ENCODE data around the gene GZMB. TPM values are rescaled to one million over a fixed set of nuclear protein-coding genes. Genes with fewer than 3 reads are reported as not detected.

GZMB gene
- under 1 TPM in 2 of 4 donors, not detected in 2; 0.38 to 0.71 TPM for total RNA-seq
- 0.95 TPM for polyA plus RNA-seq
- long read RNA-seq, donor 1: 0 reads
- long read RNA-seq, donor 2: 0 reads
- long read RNA-seq, donor 3: 0 reads
- long read RNA-seq, donor 4: 0 reads

DNA sequence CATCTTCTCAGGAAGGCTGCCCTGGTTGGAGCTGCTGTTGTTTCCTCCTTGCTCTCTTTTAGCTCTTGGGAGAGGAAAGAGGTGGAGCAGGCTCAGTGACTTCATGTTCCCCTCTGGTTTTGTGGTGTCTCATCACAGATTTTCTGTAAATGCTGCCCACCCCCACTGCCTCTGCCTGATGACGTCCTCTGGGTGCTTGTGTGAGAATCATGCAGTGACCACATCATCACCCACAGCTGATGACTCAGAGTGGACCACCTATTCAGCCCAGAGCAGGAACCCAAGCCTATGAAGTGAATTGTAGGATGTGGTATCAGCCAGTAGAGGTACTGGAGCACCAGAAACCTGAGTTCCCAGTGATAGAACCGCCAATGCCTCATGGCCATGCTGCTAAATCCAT, at the start of gene GZMB:
Gene GZMB, minus strand, starts transcription at position 33 of the 400 bp plus-strand sequence. Its CDS starts 30 bp downstream, at position 3.
- ATAC-seq: no peak
- Histone ChIP-seq H3K4me1 (ENCODE audit: control insufficient read depth, insufficient read depth, low read length) (no peaks in the 10 kb centered on the region), H3K27me3 (ENCODE audit: control insufficient read depth, insufficient read depth) (no peaks in the 10 kb centered on the region), H3K9me3 (ENCODE audit: control insufficient read depth, low read length) (no peaks in the 10 kb centered on the region), H3K4me3 (ENCODE audit: low read length) (no peak within 1 kb of the TSS), H3K27ac (ENCODE audit: low read length) (no peak within 1 kb of the TSS)
- WGBS: 58% methylated on average over 2 of the region's 2 CpGs
- intact Hi-C loops (cut with DNase I): no loop called here
- DNase-seq: no peak

GRCh38 chr14:24681056-24681455, 47.1 kb upstream of the GZMB start:
- no peak overlapping the region for H3K27ac ChIP-seq (ENCODE audit: low read length)
- no peak for ATAC-seq
- intact Hi-C loops (cut with DNase I): no loop called here

DNA sequence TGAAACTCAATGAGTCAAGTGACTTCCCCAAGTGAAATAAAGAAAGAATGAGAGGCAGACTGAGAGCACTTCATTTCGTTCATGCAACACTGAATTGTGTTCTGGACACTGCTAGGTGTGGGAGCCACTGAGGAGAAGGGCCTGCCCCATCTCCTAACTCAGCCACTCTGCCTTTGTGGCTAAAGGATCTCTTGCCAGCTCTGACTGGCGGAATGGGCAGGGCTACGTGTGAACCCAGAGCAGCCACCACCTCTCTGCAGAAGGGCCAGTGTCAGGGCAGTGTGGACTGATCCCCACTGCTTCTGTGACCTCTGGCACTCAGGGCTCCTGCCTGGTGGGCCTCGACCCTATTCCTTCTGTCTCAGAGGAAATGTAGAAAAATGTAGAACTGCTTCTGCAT, 46.5 kb upstream of the GZMB start:
- no peak overlapping the region for H3K27ac ChIP-seq (ENCODE audit: low read length)
- H3K27me3 ChIP-seq (ENCODE audit: control insufficient read depth, insufficient read depth): no peaks in the 10 kb centered on the region
- no peak for DNase-seq
- 74% methylated on average over 4 of the region's 4 CpGs for WGBS
- no peaks in the 10 kb centered on the region for H3K9me3 ChIP-seq (ENCODE audit: control insufficient read depth, low read length)
- no peak overlapping the region for H3K4me3 ChIP-seq (ENCODE audit: low read length)
- intact Hi-C loops (cut with DNase I): no loop called here
- no peak for ATAC-seq
- peaks cover 3% of the 10 kb centered on the region for H3K4me1 ChIP-seq (ENCODE audit: control insufficient read depth, insufficient read depth, low read length)

More at GRCh38 chr14:24681056-24681455, 47.1 kb upstream of the GZMB start:
- no peak for DNase-seq
- 53% methylated on average over 1 of the region's 1 CpG for WGBS
- H3K9me3 ChIP-seq (ENCODE audit: control insufficient read depth, low read length): no peaks in the 10 kb centered on the region
- peaks cover 3% of the 10 kb centered on the region for H3K4me1 ChIP-seq (ENCODE audit: control insufficient read depth, insufficient read depth, low read length)
- no peaks in the 10 kb centered on the region for H3K27me3 ChIP-seq (ENCODE audit: control insufficient read depth, insufficient read depth)
- no peak overlapping the region for H3K4me3 ChIP-seq (ENCODE audit: low read length)

DNA sequence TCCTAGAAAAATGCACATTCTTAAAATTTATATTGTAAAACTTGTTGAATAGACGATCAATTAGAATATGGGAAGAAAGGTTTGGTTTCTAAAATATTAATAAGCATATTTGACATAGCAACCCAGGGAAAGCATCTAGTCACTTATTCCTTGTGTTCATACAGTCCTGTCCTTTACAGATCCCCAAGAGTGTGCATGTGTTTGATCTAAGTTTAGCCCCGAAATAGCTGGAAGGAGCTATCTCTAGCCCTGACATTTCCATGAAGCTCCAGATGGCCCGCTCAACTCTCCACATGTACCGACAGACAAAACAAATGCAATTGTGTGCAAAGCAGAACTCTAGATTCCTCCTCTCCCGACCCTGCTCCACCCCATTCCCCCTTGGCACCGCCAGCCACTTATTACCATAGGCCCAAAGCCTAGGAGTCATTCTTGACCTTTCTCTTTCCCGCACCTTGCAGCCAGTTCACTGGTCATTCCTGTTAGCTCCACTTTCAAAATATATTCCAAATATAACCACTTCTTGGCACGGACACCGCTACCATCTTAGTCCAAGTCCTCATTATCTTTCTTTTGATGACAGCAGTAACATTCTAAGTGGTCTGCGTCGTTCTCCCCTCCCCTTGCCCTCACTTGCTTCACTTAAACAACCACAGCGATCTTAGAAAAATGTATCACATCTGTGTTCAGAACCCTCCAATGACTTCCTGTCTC, 45.4 kb upstream of the GZMB start:
- peak overlapping the region; percentile 74 for H3K27ac ChIP-seq (ENCODE audit: low read length)
- ATAC-seq (peak; percentile 59 to 61), DNase-seq (peak in 1 of 3 donors; percentile 12)
- 28% methylated on average over 12 of the region's 12 CpGs for WGBS
- H3K4me1 ChIP-seq (ENCODE audit: control insufficient read depth, insufficient read depth, low read length): peaks cover 3% of the 10 kb centered on the region
- H3K4me3 ChIP-seq (ENCODE audit: low read length): no peak overlapping the region
- no peaks in the 10 kb centered on the region for H3K9me3 ChIP-seq (ENCODE audit: control insufficient read depth, low read length)
- intact Hi-C loops (cut with DNase I): no loop called here
- H3K27me3 ChIP-seq (ENCODE audit: control insufficient read depth, insufficient read depth): no peaks in the 10 kb centered on the region

GRCh38 chr14:24678801-24679247, 44.8 kb upstream of the GZMB start:
- DNase-seq (peak; percentile 61 to 72 (median 64)), ATAC-seq (peak; percentile 93 to 95)
- H3K27ac ChIP-seq (ENCODE audit: low read length): no peak overlapping the region
- peaks cover 3% of the 10 kb centered on the region for H3K4me1 ChIP-seq (ENCODE audit: control insufficient read depth, insufficient read depth, low read length)
- intact Hi-C loops (cut with DNase I): no loop called here
- H3K9me3 ChIP-seq (ENCODE audit: control insufficient read depth, low read length): no peaks in the 10 kb centered on the region
- H3K4me3 ChIP-seq (ENCODE audit: low read length): peak overlapping the region; percentile 63
- WGBS: 3% methylated on average over 11 of the region's 11 CpGs
- no peaks in the 10 kb centered on the region for H3K27me3 ChIP-seq (ENCODE audit: control insufficient read depth, insufficient read depth)

DNA sequence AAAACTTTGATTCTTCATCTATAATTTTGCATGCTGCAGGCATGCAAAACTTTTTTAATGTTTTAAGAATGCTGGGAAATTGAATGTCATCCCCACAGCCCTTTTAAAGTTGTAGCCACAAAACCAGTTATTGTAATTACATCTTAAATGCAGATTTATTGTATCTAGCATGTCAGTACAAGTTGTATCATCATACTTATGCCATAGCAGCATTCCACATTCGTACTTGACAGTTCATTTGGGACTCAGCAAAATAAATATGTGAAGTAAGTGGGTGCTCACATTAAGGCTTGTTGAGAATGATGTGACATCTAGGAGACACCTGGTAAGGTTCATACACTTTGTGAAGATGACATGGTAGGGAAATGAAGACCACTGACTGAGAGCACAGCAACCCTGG, 44.0 kb upstream of the GZMB start:
- Histone ChIP-seq H3K27me3 (ENCODE audit: control insufficient read depth, insufficient read depth) (no peaks in the 10 kb centered on the region), H3K4me3 (ENCODE audit: low read length) (no peak overlapping the region), H3K27ac (ENCODE audit: low read length) (no peak overlapping the region), H3K4me1 (ENCODE audit: control insufficient read depth, insufficient read depth, low read length) (peaks cover 3% of the 10 kb centered on the region), H3K9me3 (ENCODE audit: control insufficient read depth, low read length) (no peaks in the 10 kb centered on the region)
- DNase-seq (no peak), ATAC-seq (no peak)
- intact Hi-C loops (cut with DNase I): no loop called here
- WGBS: 78% methylated on average over 1 of the region's 1 CpG

- WGBS: 52% methylated on average over 5 of the region's 5 CpGs
- ATAC-seq (no peak), DNase-seq (no peak)
- Histone ChIP-seq H3K27me3 (ENCODE audit: control insufficient read depth, insufficient read depth) (no peaks in the 10 kb centered on the region), H3K27ac (ENCODE audit: low read length) (no peak overlapping the region), H3K4me1 (ENCODE audit: control insufficient read depth, insufficient read depth, low read length) (peaks cover 2% of the 10 kb centered on the region), H3K4me3 (ENCODE audit: low read length) (no peak overlapping the region), H3K9me3 (ENCODE audit: control insufficient read depth, low read length) (no peaks in the 10 kb centered on the region)
- intact Hi-C loops (cut with DNase I): no loop called here
Observed at GRCh38 chr14:24674204-24674970, 40.4 kb upstream of the GZMB start.

- Histone ChIP-seq H3K9me3 (ENCODE audit: control insufficient read depth, low read length) (no peaks in the 10 kb centered on the region), H3K4me3 (ENCODE audit: low read length) (no peak overlapping the region), H3K4me1 (ENCODE audit: control insufficient read depth, insufficient read depth, low read length) (no peaks in the 10 kb centered on the region), H3K27ac (ENCODE audit: low read length) (no peak overlapping the region), H3K27me3 (ENCODE audit: control insufficient read depth, insufficient read depth) (no peaks in the 10 kb centered on the region)
- DNase-seq (no peak), ATAC-seq (no peak)
- WGBS: 71% methylated on average over 9 of the region's 9 CpGs
- intact Hi-C loops (cut with DNase I): no loop called here
Observed at GRCh38 chr14:24673534-24674203, 39.7 kb upstream of the GZMB start.

DNA sequence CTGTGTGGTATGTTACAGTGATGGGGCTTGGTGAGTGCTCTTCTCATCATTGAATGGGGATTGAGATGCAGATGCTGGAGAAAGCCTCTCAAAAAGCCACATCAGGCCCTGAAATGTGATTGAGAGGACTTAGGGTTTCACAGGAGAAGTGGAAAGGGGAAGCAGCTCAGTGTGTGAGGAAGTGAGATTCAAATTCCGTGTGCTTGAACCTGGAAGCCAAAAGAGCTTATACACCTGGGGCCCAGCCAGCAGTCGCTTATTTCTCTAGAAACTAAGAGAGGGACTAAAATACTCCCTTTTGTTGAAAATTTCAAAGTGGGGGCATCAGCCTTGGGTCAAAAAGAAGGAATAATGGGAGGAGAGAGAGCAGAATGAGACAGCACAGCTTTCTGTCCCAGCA, 39.1 kb upstream of the GZMB start:
- Histone ChIP-seq H3K4me3 (ENCODE audit: low read length) (no peak overlapping the region), H3K9me3 (ENCODE audit: control insufficient read depth, low read length) (no peaks in the 10 kb centered on the region), H3K4me1 (ENCODE audit: control insufficient read depth, insufficient read depth, low read length) (no peaks in the 10 kb centered on the region), H3K27me3 (ENCODE audit: control insufficient read depth, insufficient read depth) (no peaks in the 10 kb centered on the region), H3K27ac (ENCODE audit: low read length) (no peak overlapping the region)
- ATAC-seq (no peak), DNase-seq (no peak)
- WGBS: 56% methylated on average over 2 of the region's 2 CpGs
- intact Hi-C loops (cut with DNase I): no loop called here

- no peak overlapping the region for H3K4me3 ChIP-seq (ENCODE audit: low read length)
- H3K9me3 ChIP-seq (ENCODE audit: control insufficient read depth, low read length): no peaks in the 10 kb centered on the region
- DNase-seq (no peak), ATAC-seq (no peak)
- H3K27me3 ChIP-seq (ENCODE audit: control insufficient read depth, insufficient read depth): no peaks in the 10 kb centered on the region
- intact Hi-C loops (cut with DNase I): no loop called here
- 72% methylated on average over 1 of the region's 1 CpG for WGBS
- no peak overlapping the region for H3K27ac ChIP-seq (ENCODE audit: low read length)
- no peaks in the 10 kb centered on the region for H3K4me1 ChIP-seq (ENCODE audit: control insufficient read depth, insufficient read depth, low read length)
Observed at GRCh38 chr14:24670594-24670993, 36.6 kb upstream of the GZMB start.

DNA sequence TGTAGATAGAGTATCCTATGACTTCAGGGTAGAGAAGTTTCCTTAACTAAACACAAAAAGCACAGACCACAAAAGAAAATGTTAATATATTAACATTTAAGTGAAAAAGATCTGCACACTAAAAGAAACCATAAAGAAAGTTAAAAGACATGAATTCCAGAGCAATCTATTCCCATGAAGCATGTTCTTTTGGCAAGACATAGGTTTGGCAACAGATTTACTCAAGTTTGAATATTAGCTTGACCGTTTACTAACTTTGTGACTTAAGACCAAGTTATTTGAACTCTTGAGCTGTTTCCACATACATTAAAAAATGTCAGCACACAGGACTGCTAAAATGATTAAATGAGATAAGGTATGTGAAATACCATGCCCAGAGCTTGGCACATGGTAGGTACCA, 35.7 kb upstream of the GZMB start:
- Histone ChIP-seq H3K27me3 (ENCODE audit: control insufficient read depth, insufficient read depth) (no peaks in the 10 kb centered on the region), H3K4me1 (ENCODE audit: control insufficient read depth, insufficient read depth, low read length) (no peaks in the 10 kb centered on the region), H3K4me3 (ENCODE audit: low read length) (no peak overlapping the region), H3K27ac (ENCODE audit: low read length) (no peak overlapping the region), H3K9me3 (ENCODE audit: control insufficient read depth, low read length) (no peaks in the 10 kb centered on the region)
- no peak for ATAC-seq
- intact Hi-C loops (cut with DNase I): no loop called here
- WGBS: 51% methylated on average over 1 of the region's 1 CpG
- no peak for DNase-seq
